ENCODE measurements around the gene ZDHHC13. TPM values are rescaled to one million over a fixed set of nuclear protein-coding genes. Genes with fewer than 3 reads are reported as not detected.

ZDHHC13 gene
- total and polyA plus RNA-seq, 4 donors = 1.2 to 8.2 (median 2.7) TPM

DNA sequence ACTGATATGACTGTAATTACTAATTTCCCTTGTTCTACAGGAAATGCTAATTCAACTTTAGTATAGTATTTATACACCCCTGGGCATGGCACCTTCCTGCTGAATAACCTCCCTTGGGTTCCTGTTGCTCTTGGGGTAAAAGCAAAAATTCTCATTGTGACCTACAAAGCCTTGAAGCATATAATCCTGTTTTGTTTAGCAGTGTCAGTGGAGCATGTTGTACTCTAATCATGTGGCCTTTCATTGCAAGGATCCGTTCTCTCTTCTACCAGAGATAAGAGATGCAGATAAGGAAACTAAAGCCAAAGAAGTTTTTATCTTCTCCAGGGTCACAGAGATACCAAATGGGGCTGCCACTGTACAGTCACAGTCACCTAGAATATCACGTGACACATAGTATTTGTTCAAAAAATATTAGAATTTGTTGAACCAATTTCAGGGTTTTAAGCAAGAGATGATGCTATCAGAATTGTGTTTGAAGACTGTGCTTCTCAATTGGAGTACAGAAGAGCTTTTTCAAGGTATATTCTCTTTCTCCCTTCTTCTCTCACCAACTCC is 59.7 kb downstream of the ZDHHC13 start:
- H3K4me3 ChIP-seq (ENCODE audit: low read depth in 1 of 3, low read length in 3 of 3) = no peak overlapping the region
- no peaks in the 10 kb centered on the region for H3K4me1 ChIP-seq (ENCODE audit: control insufficient read depth in 4 of 4, insufficient read depth in 4 of 4, low read length in 3 of 4)
- H3K9ac ChIP-seq (ENCODE audit: low read depth in 1 of 2, low read length in 2 of 2) = no peak overlapping the region
- WGBS = 80% methylated on average over 2 of the region's 2 CpGs
- TF ChIP-seq, protein P1, sequence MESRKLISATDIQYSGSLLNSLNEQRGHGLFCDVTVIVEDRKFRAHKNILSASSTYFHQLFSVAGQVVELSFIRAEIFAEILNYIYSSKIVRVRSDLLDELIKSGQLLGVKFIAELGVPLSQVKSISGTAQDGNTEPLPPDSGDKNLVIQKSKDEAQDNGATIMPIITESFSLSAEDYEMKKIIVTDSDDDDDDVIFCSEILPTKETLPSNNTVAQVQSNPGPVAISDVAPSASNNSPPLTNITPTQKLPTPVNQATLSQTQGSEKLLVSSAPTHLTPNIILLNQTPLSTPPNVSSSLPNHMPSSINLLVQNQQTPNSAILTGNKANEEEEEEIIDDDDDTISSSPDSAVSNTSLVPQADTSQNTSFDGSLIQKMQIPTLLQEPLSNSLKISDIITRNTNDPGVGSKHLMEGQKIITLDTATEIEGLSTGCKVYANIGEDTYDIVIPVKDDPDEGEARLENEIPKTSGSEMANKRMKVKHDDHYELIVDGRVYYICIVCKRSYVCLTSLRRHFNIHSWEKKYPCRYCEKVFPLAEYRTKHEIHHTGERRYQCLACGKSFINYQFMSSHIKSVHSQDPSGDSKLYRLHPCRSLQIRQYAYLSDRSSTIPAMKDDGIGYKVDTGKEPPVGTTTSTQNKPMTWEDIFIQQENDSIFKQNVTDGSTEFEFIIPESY (IDR thresholded peaks at IDR 0.05) = no peak
- no peaks in the 10 kb centered on the region for H3K27me3 ChIP-seq (ENCODE audit: control insufficient read depth in 4 of 4, insufficient read depth in 4 of 4, low read length in 3 of 4)
- DNase-seq (ENCODE audit: low spot score) = no peak
- H3K36me3 ChIP-seq (ENCODE audit: control insufficient read depth in 4 of 4, insufficient read depth in 3 of 4, low read depth in 1 of 4, low read length in 3 of 4) = peaks cover 0 to 7% (median 4%) of the 10 kb centered on the region in 4 donors
- H3K27ac ChIP-seq (ENCODE audit: low read depth in 1 of 2, low read length in 2 of 2) = no peak overlapping the region
- no peaks in the 10 kb centered on the region for H3K9me3 ChIP-seq (ENCODE audit: control insufficient read depth in 4 of 4, low read length in 3 of 4)

DNA sequence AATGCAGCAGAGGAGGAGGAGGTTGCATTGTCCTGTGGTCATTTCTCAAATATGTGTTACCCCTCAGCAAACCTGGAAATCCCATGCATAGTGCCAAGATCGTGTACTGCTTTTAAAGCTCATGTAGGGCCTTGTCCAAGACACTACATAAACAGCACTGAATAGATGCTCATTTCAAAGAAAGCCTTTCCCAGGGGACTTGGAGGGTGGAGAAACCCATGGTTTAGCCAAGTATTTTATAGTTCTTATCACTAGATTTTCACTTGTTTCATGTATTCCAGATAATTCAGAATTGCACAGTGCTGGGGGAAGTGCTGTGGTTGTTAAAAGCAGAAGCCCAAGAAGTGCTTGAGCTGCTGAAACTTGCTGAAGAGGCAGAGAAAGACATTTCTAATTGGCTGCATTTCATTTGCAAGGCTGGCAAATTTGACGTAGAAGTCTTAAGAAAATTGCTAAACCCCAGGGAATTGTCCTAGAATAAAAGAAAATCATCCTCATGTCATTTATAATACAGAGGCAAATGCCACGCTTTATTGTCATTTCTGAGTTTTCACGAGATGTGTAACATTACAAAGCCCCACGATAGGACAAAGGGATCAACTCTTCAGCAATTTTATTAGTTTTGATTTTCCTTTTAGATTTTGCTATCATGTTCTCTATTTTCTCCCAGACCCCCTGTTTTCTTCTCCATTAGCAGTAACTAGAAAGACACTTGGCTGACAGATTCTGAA is 64.7 kb downstream of the ZDHHC13 start:
- no peaks in the 10 kb centered on the region for H3K36me3 ChIP-seq (ENCODE audit: control insufficient read depth in 4 of 4, insufficient read depth in 3 of 4, low read depth in 1 of 4, low read length in 3 of 4)
- TF ChIP-seq RAD21 (IDR thresholded peaks at IDR 0.05) = no peak
- TF ChIP-seq, protein P2, sequence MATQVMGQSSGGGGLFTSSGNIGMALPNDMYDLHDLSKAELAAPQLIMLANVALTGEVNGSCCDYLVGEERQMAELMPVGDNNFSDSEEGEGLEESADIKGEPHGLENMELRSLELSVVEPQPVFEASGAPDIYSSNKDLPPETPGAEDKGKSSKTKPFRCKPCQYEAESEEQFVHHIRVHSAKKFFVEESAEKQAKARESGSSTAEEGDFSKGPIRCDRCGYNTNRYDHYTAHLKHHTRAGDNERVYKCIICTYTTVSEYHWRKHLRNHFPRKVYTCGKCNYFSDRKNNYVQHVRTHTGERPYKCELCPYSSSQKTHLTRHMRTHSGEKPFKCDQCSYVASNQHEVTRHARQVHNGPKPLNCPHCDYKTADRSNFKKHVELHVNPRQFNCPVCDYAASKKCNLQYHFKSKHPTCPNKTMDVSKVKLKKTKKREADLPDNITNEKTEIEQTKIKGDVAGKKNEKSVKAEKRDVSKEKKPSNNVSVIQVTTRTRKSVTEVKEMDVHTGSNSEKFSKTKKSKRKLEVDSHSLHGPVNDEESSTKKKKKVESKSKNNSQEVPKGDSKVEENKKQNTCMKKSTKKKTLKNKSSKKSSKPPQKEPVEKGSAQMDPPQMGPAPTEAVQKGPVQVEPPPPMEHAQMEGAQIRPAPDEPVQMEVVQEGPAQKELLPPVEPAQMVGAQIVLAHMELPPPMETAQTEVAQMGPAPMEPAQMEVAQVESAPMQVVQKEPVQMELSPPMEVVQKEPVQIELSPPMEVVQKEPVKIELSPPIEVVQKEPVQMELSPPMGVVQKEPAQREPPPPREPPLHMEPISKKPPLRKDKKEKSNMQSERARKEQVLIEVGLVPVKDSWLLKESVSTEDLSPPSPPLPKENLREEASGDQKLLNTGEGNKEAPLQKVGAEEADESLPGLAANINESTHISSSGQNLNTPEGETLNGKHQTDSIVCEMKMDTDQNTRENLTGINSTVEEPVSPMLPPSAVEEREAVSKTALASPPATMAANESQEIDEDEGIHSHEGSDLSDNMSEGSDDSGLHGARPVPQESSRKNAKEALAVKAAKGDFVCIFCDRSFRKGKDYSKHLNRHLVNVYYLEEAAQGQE (IDR thresholded peaks at IDR 0.05) = no peak
- no peak for TF ChIP-seq TAF1 (conservative IDR thresholded peaks at IDR 0.05)
- TF ChIP-seq, protein P3, sequence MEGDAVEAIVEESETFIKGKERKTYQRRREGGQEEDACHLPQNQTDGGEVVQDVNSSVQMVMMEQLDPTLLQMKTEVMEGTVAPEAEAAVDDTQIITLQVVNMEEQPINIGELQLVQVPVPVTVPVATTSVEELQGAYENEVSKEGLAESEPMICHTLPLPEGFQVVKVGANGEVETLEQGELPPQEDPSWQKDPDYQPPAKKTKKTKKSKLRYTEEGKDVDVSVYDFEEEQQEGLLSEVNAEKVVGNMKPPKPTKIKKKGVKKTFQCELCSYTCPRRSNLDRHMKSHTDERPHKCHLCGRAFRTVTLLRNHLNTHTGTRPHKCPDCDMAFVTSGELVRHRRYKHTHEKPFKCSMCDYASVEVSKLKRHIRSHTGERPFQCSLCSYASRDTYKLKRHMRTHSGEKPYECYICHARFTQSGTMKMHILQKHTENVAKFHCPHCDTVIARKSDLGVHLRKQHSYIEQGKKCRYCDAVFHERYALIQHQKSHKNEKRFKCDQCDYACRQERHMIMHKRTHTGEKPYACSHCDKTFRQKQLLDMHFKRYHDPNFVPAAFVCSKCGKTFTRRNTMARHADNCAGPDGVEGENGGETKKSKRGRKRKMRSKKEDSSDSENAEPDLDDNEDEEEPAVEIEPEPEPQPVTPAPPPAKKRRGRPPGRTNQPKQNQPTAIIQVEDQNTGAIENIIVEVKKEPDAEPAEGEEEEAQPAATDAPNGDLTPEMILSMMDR (IDR thresholded peaks at IDR 0.05; ENCODE audit: low read depth, low read length, missing input control) = no peak
- no peak for TF ChIP-seq GABPA (IDR thresholded peaks at IDR 0.05 in 1 of 2, conservative IDR thresholded peaks at IDR 0.05 in 1 of 2)
- DNase-seq (ENCODE audit: low spot score) = no peak
- H3K4me1 ChIP-seq (ENCODE audit: control insufficient read depth in 4 of 4, insufficient read depth in 4 of 4, low read length in 3 of 4) = no peaks in the 10 kb centered on the region
- H3K4me3 ChIP-seq (ENCODE audit: low read depth in 1 of 3, low read length in 3 of 3) = no peak overlapping the region
- H3K9ac ChIP-seq (ENCODE audit: low read depth in 1 of 2, low read length in 2 of 2) = no peak overlapping the region
- 80% methylated on average over 5 of the region's 5 CpGs for WGBS
- no peak overlapping the region for H3K27ac ChIP-seq (ENCODE audit: low read depth in 1 of 2, low read length in 2 of 2)
- no peaks in the 10 kb centered on the region for H3K27me3 ChIP-seq (ENCODE audit: control insufficient read depth in 4 of 4, insufficient read depth in 4 of 4, low read length in 3 of 4)
- no peaks in the 10 kb centered on the region for H3K9me3 ChIP-seq (ENCODE audit: control insufficient read depth in 4 of 4, low read length in 3 of 4)

DNA sequence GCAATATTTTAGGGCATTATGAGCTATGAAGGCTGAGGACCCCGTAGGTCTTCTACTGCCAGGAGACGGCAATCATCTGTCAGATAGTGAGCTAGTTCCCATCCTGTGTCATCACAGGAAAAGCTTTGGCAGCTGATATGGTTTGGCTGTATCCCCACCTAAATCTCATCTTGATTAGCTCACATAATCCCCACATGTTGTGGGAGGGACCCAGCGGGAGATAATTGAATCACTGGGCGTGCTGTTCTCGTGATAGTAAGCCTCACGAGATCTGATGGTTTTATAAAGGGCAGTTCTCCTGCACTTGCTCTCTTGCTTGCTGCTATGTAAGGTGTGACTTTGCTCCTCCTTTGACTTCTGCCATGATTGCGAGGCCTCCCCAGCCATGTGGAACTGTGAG is 66.7 kb downstream of the ZDHHC13 start:
- no peak overlapping the region for H3K27ac ChIP-seq (ENCODE audit: low read depth in 1 of 2, low read length in 2 of 2)
- WGBS = 95% methylated on average over 7 of the region's 7 CpGs
- H3K4me3 ChIP-seq (ENCODE audit: low read depth in 1 of 3, low read length in 3 of 3) = no peak overlapping the region
- no peaks in the 10 kb centered on the region for H3K27me3 ChIP-seq (ENCODE audit: control insufficient read depth in 4 of 4, insufficient read depth in 4 of 4, low read length in 3 of 4)
- no peaks in the 10 kb centered on the region for H3K9me3 ChIP-seq (ENCODE audit: control insufficient read depth in 4 of 4, low read length in 3 of 4)
- H3K9ac ChIP-seq (ENCODE audit: low read depth in 1 of 2, low read length in 2 of 2) = no peak overlapping the region
- no peak for DNase-seq (ENCODE audit: low spot score)
- no peaks in the 10 kb centered on the region for H3K36me3 ChIP-seq (ENCODE audit: control insufficient read depth in 4 of 4, insufficient read depth in 3 of 4, low read depth in 1 of 4, low read length in 3 of 4)
- H3K4me1 ChIP-seq (ENCODE audit: control insufficient read depth in 4 of 4, insufficient read depth in 4 of 4, low read length in 3 of 4) = no peaks in the 10 kb centered on the region
- TF ChIP-seq EGR1 (IDR thresholded peaks at IDR 0.05; ENCODE audit: low read depth in 2 of 2) (no peak), RXRA (IDR thresholded peaks at IDR 0.05) (no peak), HNF4G (IDR thresholded peaks at IDR 0.05) (no peak), TAF1 (conservative IDR thresholded peaks at IDR 0.05) (no peak), JUND (IDR thresholded peaks at IDR 0.05) (no peak)
- TF ChIP-seq, protein P3 (IDR thresholded peaks at IDR 0.05; ENCODE audit: low read depth, low read length, missing input control) = no peak
- TF ChIP-seq, protein P1 (IDR thresholded peaks at IDR 0.05) = no peak
